HL-60 (cell line): ENCODE results near the gene ITFG1.

Experiments
- DNase-seq, 2 experiments: peaks; one replicate each; pipeline ENCODE4 v3.0.0-alpha.2; 2010 to 2020; ENCODE audit warnings: low read depth in 1 of 2, low spot score in 1 of 2
- H3K27ac ChIP-seq: fragments of 250-450 bp; sonication (Bioruptor Pico); replicated peaks from 2 replicates; pipeline ENCODE4 v1.5.1; 2020; ENCODE audit warnings: mild to moderate bottlenecking, moderate library complexity
- H3K27me3 ChIP-seq: fragments of 250-450 bp; sonication (Bioruptor Pico); 2 replicates; pipeline ENCODE4 v1.5.1; 2021; ENCODE audit warnings: mild to moderate bottlenecking, moderate library complexity; ENCODE audit not compliant: insufficient read depth, poor library complexity, severe bottlenecking
- H3K4me3 ChIP-seq: replicated peaks from 2 replicates; pipeline ENCODE4 v1.5.1; 2011; ENCODE audit warnings: mild to moderate bottlenecking, control low read depth, low read length; ENCODE audit not compliant: insufficient read depth
- GABPA ChIP-seq: IDR thresholded peaks from 2 replicates; pipeline ENCODE4 v1.6.1; 2012; ENCODE audit warnings: low read depth
- POLR2AphosphoS5 ChIP-seq: IDR thresholded peaks from 2 replicates; pipeline ENCODE4 v1.6.1; 2012; ENCODE audit warnings: low read depth
- SPI1 ChIP-seq: IDR thresholded peaks from 2 replicates; pipeline ENCODE4 v1.6.1; 2012; ENCODE audit warnings: low read depth, mild to moderate bottlenecking, borderline replicate concordance
- TF ChIP-seq, protein P1 (sequence below): IDR thresholded peaks from 2 replicates; pipeline ENCODE4 v1.6.1; 2012; ENCODE audit warnings: low read depth; ENCODE audit not compliant: insufficient replicate concordance
- TF ChIP-seq, protein P2 (sequence below): IDR thresholded peaks from one replicate; pipeline ENCODE4 v1.5.1; 2011; ENCODE audit warnings: low read length, control low read depth, inconsistent platforms; ENCODE audit not compliant: insufficient read depth

Gene ITFG1

DNA sequence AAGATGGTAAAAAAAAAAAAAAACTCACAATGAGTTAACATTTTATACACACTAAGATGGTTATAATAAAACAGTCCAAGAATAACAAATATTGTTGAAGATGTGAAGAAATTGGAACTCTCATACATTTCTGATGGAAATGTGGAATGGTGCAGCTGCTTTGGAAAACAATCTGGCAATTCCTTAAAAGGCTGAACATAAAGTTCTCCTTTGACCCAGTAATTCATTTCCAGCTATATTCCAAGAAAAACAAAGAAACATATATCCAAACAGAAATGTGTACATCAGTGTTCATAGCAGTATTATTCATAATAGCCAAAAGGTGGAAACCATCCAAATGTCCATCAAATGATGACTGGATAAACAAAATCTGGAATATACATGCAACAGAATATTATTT is 219.8 kb downstream of the ITFG1 start:
- H3K27ac ChIP-seq, result no peak overlapping the region
- H3K27me3 ChIP-seq, result no peaks in the 10 kb centered on the region
- no peak for DNase-seq
- H3K4me3 ChIP-seq, result no peak overlapping the region
- TF ChIP-seq SPI1 (no peak), POLR2AphosphoS5 (no peak), GABPA (no peak)
- TF ChIP-seq, protein P1, sequence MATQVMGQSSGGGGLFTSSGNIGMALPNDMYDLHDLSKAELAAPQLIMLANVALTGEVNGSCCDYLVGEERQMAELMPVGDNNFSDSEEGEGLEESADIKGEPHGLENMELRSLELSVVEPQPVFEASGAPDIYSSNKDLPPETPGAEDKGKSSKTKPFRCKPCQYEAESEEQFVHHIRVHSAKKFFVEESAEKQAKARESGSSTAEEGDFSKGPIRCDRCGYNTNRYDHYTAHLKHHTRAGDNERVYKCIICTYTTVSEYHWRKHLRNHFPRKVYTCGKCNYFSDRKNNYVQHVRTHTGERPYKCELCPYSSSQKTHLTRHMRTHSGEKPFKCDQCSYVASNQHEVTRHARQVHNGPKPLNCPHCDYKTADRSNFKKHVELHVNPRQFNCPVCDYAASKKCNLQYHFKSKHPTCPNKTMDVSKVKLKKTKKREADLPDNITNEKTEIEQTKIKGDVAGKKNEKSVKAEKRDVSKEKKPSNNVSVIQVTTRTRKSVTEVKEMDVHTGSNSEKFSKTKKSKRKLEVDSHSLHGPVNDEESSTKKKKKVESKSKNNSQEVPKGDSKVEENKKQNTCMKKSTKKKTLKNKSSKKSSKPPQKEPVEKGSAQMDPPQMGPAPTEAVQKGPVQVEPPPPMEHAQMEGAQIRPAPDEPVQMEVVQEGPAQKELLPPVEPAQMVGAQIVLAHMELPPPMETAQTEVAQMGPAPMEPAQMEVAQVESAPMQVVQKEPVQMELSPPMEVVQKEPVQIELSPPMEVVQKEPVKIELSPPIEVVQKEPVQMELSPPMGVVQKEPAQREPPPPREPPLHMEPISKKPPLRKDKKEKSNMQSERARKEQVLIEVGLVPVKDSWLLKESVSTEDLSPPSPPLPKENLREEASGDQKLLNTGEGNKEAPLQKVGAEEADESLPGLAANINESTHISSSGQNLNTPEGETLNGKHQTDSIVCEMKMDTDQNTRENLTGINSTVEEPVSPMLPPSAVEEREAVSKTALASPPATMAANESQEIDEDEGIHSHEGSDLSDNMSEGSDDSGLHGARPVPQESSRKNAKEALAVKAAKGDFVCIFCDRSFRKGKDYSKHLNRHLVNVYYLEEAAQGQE, result no peak
- TF ChIP-seq, protein P2, sequence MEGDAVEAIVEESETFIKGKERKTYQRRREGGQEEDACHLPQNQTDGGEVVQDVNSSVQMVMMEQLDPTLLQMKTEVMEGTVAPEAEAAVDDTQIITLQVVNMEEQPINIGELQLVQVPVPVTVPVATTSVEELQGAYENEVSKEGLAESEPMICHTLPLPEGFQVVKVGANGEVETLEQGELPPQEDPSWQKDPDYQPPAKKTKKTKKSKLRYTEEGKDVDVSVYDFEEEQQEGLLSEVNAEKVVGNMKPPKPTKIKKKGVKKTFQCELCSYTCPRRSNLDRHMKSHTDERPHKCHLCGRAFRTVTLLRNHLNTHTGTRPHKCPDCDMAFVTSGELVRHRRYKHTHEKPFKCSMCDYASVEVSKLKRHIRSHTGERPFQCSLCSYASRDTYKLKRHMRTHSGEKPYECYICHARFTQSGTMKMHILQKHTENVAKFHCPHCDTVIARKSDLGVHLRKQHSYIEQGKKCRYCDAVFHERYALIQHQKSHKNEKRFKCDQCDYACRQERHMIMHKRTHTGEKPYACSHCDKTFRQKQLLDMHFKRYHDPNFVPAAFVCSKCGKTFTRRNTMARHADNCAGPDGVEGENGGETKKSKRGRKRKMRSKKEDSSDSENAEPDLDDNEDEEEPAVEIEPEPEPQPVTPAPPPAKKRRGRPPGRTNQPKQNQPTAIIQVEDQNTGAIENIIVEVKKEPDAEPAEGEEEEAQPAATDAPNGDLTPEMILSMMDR, result no peak

DNA sequence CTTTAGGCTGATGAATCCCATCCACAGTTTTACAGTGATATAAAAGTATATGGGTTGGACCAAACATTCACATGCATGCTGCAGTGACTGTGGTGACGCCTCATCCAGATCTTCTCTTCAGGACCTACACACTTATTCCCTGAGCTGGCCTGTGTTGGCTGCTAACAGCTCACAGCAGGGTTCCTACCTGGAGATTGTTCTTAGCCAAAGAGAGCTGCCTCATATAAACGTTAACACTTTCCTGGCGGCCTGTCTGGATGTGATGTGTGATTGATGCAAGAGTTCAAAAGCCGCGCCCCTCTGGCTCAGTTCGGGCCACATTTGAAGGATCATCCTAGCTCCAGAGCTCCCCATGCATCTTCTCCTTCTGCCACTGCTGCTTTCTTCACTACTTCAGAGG is 224.1 kb downstream of the ITFG1 start:
- no peak for DNase-seq
- H3K27me3 ChIP-seq, result no peaks in the 10 kb centered on the region
- TF ChIP-seq, protein P2, result no peak
- TF ChIP-seq POLR2AphosphoS5 (no peak), SPI1 (no peak), GABPA (no peak)
- TF ChIP-seq, protein P1, result no peak
- no peak overlapping the region for H3K4me3 ChIP-seq
- H3K27ac ChIP-seq, result no peak overlapping the region

DNA sequence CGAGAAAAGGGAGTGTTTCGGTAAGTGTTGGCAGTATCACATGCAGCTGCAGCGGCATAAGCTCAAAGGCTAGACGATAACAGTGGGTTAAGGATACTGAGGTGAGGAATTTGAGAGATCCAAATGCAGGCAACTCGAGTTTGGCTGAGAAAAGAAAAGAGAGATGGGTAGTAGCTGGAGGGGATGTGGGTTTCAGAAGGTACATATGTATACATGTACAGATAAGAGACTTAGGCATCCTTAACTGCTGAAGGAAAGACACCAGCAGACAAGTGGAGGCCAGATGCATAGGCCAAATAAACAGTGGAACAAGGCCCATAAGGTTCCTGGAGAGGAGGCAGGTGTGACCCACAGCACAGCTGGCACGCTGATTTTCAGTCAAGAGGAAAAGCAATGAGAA is 230.6 kb downstream of the ITFG1 start:
- Histone ChIP-seq H3K27ac (no peak overlapping the region), H3K4me3 (no peak overlapping the region), H3K27me3 (no peaks in the 10 kb centered on the region)
- TF ChIP-seq, protein P2, result no peak
- TF ChIP-seq, protein P1, result no peak
- TF ChIP-seq GABPA, result no peak
- TF ChIP-seq POLR2AphosphoS5, result no peak
- TF ChIP-seq SPI1, result no peak
- DNase-seq, result no peak
